Measurements from ENCODE around the gene RRP9.

DNA sequence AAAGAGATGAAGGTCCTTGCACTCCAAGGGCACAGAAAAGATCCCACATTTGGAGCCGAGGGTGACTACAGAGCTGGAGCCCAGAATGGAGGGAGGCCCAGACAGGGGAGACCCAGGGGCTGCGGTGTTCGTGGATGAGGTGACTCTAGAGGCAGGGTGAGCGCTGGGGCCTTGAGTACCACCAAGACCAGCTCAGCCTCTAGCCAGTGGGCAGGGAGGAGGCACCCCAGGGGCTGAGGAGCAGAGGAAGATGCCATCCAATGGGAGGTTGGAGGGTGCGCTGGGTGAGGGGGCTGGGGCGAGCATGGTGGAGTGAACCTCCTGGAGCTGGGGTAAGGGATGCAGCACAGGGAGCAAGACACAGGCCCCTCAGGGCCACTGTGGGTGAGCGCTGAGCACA lies 13.3 kb downstream of the RRP9 start:
- TF ChIP-seq, protein P1, sequence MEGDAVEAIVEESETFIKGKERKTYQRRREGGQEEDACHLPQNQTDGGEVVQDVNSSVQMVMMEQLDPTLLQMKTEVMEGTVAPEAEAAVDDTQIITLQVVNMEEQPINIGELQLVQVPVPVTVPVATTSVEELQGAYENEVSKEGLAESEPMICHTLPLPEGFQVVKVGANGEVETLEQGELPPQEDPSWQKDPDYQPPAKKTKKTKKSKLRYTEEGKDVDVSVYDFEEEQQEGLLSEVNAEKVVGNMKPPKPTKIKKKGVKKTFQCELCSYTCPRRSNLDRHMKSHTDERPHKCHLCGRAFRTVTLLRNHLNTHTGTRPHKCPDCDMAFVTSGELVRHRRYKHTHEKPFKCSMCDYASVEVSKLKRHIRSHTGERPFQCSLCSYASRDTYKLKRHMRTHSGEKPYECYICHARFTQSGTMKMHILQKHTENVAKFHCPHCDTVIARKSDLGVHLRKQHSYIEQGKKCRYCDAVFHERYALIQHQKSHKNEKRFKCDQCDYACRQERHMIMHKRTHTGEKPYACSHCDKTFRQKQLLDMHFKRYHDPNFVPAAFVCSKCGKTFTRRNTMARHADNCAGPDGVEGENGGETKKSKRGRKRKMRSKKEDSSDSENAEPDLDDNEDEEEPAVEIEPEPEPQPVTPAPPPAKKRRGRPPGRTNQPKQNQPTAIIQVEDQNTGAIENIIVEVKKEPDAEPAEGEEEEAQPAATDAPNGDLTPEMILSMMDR (conservative IDR thresholded peaks at IDR 0.05; ENCODE audit: low read depth, low read length) = no peak
- no peak for TF ChIP-seq EZH2 (IDR thresholded peaks at IDR 0.05; ENCODE audit: borderline replicate concordance, low read depth, low read length, poor library complexity, severe bottlenecking)
